NCI-H1105 treated with DMSO at 0.1 percent for 48 hours (cell line): ENCODE results near the gene FOXN1.
A peak's percentile ranks its signal among the peaks of the same experiment; 100 is the strongest.

ENCODE experiments used
- DNase-seq: peaks from one replicate; lab custom pipeline; 2025; lab: John Stamatoyannopoulos, UW

Gene FOXN1

DNA sequence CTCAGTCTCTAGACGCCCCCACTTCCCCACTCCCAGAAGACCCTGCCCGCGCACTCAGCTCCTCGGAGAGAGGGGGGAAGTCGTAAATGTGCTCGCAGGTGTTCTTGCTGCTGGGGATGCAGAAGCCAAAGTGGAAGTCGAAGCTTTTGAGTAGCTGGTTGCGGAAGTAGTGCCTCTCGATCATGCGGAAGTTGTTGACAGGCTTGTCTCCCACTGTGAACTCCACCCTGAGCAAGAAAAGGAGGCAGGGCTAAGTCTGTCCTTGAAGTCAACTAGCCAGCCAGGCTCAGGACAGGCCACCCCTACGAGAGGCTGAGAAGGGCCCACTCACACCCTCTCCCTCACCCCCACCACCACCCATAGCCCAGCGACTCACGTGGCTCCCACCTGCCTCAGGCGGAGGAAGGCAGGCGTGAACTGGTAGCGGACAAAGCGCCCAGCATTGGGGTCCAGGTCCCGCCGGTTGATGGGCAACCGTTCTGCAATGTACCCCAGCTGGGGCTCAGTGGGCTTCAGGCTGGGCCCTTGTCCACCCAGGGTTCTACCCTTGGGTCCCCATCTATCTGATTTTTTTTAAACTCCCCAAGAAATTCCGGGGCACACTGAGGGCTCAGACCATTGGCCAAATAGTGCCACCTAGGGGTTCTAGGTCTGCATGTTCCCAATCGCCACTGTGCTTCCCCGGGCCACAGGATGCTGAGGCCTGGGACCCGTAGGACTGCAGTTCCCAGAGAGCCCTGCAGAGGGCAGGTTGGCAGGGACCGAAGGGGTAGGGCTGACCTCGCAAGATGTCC is 41.7 kb downstream of the FOXN1 start:
- DNase-seq: peak; percentile 26

DNA sequence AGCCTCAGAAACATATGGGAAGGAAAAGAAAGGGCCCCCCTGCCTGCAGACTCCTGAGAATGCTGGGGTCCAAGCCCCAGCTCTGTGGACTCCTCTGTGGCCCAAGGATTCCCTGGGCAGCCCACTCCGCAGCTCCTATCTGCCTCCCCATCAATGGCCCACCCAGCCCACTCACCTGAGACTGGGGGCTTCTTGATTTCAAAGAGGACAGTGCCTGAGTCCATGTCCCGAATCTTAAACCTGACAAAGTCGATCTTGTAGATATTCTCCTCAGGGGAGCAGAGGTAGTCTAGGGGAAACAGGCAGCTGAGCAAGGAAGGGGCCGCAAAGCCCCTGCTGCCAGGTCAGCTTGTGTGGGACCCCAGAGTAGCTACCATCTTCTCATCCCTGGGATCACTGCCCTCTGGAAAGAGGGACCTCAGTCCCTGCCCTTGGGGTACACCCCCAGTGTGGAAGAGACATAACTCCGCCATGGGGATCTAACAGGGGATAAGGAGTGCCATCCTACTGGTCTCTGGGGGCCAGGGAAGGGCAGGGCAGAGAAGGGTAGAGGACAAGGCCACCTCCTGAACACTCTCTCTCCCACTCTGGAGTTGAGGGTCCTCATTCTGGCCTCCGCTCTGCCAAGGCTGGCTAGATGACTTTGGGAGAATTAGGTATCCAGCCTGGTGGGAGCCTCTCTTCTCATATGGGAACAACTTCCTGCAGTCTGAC is 42.4 kb downstream of the FOXN1 start:
- no peak for DNase-seq

DNA sequence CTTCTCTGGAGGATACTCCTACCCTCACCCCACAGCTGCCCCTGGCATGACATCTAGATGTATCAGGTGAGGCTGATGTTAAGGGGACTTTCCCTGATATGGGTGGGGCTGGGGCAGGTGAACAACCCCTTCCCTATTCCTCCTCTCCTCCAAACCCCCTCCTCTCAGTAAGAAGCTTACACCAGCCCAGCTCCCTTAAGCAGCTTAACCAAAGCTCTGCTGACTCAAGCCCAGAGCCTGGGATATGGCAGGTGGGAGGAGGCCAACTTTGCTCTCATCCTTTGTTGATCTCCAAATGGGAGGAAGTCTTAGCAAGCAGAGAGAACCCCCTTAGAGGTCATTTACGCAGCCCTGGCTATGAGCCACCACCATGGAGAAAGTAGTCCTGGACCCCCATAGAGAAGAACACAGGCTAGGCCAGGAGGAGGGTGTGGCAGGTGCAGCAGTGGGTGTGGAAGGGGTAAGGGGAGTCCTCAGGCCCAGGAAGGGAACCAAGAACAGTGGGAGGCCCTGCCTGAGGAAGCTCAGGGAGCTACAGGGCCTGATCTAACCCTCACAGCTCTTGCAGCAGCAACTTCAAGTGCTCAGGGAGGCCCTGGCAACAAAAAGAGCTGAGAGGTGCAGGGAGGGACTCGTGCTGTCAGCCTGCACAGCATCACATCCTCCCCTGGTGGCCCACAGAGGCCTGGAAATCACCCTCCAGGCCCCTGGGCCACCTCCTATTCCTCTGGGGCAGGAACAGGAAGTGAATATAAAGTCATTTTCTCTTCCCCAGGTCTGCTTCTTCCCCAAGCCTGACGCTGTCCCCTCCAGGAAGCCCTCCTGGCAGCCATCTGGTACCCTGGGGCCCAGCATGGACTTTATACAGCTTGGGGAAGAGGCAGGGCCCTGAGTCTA is 43.3 kb downstream of the FOXN1 start:
- no peak for DNase-seq

DNA sequence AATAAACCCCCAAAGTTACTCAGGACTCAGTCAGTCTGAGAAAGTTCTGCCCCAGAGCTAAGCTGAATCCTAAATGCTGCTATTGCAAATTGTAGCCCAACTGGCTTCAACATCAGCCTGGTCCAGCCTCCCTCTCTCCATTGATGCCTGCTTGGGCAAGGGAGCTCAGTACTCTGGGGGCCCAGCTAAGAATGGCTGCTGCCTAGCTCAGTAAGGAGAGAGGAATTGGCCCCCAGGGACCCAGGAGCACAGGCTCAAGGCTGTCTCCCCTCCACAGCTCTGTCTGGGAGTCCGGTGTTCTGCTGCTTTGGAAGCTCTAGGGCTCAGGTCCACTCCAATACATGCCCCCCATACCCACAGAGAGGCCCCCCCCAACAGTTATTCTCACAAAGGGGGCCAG is 44.7 kb downstream of the FOXN1 start:
- no peak for DNase-seq

DNA sequence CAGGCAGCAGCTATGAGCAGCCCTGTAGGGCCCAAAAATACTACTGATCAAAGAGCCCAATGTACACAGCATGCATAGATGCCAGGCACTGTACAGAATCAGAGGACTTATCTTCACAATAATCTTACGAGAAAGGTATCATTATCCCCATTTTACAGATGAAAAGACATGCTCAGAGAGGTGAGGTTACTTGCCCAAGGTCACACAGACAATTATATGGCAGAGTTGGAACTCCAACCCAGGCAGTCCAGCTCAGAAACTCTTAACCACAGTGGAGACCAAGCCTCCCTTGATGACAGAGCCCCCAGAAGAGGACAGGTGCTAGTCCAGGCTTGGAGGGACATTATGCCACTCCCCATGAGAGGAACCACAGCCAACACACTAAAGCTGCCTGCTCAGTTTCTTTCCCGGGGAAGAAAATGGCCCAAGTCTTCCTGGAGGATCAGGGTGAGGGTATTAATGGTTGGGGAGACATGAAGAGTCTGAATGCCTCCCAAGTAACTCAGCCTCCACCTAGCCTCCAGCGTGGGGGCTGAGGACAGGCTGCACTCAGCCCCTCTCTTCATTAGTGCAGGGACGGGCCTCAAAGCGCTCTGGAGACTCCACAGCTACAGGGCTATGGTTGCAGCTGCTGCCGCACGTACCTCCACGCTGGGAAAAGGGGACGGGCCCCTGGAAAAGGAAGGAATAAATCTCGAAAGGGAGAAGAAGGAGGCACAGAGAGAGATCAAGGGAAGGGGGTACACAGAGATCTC is 45.5 kb downstream of the FOXN1 start:
- DNase-seq: peak; percentile 8

DNA sequence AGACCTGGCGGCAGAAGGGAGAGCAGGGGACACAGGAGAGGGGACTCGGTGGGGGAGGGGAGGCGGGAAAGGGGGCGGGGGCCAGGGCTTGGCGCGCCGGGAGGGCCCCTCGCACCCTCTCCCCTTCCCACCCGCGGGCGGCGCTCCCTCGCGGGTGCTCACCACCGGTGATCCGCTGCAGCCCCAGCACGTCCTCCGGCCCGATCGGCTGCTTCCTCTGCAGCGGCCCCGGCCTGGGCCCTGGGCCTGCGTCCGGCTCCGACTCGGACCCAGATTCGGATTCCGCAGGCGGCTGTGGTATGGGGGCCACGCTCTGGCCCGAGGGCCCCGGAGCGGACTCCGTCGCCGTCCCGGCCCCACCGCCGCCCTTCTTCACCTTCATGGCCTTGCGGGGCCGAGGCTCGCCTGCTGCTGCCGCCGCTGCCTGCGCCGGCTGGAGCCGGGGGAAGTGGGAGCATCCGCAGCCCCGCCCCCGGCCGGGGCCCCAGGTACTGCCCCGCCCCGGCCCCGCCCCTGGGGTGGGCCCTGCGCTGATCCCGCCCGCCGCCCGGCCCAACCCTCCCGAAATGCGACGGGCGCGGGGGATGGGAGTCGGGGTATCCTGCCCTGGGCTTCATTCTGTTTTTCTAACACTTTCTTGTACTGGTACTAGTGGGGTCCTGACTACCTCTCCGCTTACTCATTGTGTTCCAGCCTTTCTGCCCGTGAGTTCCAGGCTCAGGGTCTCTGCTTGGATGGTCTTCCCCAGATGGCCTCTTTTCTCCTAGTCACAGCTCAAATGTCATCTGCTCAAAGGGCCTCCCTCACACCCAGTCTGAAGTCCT is 46.2 kb downstream of the FOXN1 start, which contains the start of gene UNC119:
TSS of gene UNC119 (minus strand) at position 449 of the 824 bp plus-strand sequence. CDS start at position 382, 67 bp downstream.
- DNase-seq: peak; percentile 61

DNA sequence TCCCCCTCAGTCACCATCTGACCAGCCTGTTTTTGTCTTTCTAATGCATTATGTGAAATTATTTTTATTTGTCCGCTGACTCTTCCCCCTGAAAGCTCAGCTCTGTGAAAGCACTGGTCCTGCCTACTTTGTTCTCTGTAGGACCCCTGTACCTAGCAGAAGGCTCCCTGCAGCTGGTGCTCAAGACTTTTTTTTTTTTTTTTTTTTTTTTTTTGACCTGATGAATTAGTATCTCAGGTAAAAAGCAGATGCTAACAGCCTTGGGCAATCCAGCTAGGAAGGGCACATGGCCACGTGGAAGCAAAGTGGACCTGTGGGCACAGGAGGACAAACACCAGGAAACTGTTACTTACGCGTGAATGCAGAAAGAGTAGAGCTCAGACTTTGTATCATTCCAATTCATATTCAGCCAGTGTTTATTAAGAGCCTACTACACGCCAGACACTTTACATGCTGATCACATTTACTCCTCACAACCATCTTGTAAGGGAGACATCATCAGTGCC is 46.9 kb downstream of the FOXN1 start:
- no peak for DNase-seq

DNA sequence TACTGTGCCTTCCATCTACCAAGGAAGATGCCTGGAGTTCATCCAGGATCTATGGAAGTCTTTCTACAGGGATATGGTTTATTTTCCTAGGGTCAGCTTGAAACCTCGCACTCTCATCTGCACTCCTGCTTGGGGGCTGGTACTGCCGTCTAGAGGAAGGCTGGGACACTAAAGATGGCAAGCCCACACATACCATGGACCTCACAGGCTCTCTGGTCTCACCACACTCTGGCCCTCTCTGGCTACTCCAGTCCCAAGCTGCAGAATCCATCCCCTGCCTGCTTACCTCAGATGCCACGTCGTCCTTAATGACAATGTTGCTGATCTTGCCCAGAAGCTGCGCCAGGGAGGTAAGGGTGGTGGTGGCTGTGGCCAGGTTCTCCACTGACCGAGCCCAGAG is 48.4 kb downstream of the FOXN1 start:
- no peak for DNase-seq

DNA sequence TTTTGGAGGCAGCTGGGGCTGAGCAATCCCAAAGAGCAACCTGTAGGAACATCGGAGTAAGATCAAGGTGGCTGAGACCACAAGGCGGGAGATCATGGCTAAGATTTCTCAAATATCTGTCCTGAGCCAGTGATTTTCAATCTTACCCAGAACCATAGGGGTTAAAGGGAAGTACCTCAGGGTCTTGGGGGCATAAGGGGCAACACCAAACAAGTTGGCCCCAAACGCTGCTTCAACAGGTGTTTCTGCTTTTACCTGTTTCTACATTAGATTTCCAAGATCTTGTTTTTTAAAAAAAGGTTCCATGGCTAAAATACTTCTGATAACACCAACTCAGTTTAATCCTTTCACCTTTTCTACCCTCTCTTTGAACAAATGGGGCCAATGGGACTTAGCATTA is 48.9 kb downstream of the FOXN1 start:
- DNase-seq: no peak

DNA sequence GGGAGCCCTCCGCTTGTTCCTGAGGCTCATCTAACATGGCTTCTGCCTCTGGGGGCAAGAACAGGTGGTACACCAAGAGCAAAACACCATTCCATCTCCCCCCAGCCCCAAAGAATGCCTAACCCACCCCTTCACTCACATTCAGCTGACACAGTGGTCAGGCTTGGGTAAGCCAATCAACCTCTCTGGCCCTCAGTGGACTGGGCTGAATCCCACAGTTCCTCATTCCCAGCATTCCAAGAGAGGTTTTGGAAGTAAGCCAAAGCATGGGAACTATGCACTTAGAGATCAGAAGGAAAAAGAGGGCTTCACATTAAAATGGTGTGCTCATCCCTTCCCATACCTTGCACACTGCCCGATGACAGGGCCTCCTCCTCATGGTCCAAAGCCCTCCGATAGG is 57.3 kb downstream of the FOXN1 start:
- no peak for DNase-seq

DNA sequence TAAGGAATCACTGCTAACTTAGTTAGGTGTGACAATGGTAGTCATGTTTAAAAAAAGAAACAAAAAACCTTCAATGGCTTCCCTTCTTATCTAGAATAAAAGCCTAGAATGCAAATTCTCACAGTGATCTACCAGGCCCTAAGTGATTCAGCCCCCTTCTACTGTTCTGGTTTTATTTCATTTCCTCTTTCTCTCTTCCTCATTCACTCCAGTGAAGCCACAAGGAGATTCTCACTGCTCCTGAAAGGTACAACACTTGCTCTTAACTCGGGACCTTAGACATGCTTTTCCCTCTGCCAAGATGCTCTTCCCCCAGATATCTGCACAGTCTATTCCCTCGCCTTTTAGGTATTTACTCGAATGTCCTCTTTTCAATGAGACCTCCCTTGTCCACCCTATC is 61.5 kb downstream of the FOXN1 start:
- no peak for DNase-seq

DNA sequence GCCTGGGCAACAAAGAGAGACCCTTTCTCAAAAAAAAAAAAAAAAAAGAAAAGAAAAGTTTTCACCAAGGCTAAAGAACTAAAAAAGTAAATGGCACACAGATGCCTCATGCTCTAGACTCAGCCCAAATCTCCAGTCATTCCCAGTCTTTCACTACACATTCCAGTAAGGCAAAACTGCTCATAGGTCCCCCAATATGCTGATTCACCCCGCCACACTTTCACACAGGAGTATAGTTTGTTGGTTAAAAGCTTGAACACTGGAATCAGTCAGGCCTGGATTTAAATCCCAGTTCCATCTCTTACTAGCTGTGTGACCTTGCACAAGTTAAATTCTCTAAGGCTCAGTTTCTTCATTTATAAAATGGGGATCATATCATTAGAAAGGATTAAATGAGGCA is 63.3 kb downstream of the FOXN1 start:
- no peak for DNase-seq

DNA sequence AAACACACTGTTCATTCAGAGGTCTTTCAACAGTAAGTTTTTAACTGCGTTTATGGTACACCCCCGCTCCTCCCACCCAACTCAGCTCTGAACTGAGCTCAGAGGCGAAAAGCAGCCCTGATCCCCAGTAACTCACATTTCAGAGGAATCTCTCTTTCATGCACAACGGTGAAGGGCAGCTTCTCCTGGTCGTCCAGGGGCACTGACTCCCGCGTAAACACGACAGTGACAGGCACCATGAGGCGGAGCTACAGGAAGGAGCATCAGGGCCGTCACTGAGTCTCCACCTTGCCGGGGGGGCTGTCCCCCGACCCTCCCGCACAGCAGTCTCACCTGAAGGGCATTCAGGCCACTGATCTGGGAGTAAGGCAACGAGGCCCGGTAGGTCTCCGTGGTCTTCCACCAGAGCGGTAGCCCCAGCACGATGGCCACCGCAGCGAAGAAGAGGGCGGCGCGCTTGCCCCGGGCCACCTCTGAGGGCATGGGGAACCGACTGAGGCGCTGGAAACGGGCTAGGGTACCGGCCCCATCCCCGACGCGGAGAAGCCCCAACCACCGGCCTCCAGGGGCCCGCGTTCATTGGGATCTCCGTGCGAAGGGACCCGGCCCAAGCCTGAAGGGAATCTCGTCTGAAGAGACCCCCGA is 64.7 kb downstream of the FOXN1 start:
- peak; percentile 67 for DNase-seq

DNA sequence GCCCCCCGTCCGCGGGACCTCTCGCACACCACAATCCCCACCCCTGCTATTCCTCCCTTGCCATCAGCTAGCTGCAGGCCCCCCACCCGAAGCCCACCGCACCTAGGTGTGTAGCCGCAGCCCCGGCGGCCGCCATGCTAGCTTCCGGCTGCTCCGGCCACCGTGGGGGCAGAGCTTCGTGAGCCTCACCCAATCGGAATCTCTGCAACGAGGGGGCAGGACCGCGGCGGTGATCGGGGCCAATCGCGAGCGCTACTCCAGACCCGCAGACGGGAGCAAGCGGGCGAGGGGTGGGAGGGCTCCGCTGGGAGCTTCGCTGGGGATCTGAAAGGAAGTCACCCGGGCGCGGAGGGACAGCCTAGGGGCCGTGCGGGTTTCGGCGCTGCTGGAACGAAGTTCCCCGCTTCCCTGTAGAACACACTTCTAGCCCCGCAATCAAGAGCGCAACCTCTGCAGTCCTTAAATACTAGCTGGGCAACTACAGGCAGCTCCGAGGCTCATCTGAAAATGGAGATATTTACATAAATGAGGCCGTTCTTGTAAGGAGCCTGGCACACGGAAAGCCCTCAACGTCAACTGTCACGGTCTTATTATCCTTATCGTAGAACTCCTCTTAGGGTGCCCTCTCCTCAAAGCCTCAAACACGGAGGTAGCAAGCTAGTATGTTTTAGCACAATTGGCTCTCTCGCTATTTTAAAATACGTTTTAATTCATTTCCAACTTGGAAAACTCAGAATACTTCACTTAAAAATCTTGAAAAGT is 65.4 kb downstream of the FOXN1 start, which contains the start of gene PIGS:
TSS of gene PIGS (minus strand) at position 164 of the 762 bp plus-strand sequence. CDS start at position 136, 28 bp downstream.
- DNase-seq: peak; percentile 86

DNA sequence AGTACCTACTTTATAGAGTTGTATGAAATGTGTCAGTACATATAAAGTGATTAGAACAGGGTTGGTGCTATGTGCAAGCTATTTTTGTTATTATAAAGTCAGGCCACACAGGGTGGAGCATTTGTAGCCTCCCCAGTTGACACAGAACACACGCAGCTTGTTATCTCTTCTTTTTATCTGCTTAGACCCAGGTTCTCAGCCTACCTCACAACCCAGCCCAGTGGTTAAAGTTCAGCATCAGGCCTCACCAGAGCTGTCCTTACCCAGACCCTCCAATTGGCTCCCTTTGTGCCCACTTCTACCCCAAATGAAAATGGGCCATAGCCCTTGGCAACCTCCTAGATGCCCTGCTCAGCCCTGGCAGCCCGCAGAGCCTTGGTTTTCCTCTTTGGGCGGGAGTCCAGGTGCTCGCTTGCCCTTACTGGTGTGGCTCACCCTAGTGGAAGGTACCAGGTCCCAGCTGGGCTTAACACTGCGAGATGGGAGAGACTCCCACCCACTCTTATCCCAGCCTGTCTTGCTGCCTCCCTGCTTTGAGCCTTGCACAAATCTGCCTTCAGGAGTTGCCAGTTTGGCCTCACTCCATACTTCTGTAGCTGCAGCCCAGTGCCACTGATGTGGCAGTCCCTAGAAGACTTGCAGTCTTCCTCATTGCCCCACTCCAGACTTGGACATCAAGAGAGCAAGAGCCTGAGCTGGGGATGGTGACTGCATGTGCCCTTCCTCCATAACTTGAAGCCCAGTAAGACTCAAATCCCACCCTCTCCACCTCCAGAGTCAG is 66.3 kb downstream of the FOXN1 start:
- DNase-seq: no peak

DNA sequence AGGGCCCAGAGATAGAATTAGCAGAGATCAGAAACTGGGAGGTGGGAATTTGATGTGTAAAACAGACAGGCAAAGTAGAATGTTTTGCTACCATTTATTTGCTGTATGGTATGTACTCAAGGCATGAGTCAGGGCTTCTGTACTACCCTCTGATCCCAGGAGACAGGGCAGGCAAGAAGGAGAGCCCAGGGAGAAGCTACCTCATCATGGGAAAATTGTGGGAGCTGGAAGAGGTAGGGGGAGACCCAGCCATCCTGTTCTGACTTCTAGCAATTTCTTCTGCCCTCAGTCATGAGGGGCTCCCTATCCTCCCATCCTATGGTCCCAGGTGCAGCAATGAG is 66.9 kb downstream of the FOXN1 start:
- no peak for DNase-seq

DNA sequence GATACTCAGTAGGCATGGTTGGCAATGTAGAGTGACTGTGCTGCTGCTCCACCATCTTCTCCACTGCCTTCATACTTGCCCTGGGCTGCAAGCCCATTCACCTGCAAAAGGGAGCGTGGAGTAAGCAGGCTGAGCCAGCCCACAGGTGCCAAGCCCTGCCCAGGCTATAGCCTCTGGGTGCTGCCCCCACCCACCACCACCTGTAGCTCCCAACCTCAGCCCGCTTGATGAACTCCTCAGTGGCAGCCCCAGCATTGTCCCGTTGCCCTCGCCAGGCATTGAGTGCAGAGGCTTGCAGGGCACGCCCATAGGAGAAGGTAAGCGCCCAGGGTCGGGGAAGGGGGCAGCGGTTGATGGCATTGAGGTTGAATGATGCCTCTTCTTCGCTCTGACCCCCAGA is 67.4 kb downstream of the FOXN1 start:
- DNase-seq: no peak

DNA sequence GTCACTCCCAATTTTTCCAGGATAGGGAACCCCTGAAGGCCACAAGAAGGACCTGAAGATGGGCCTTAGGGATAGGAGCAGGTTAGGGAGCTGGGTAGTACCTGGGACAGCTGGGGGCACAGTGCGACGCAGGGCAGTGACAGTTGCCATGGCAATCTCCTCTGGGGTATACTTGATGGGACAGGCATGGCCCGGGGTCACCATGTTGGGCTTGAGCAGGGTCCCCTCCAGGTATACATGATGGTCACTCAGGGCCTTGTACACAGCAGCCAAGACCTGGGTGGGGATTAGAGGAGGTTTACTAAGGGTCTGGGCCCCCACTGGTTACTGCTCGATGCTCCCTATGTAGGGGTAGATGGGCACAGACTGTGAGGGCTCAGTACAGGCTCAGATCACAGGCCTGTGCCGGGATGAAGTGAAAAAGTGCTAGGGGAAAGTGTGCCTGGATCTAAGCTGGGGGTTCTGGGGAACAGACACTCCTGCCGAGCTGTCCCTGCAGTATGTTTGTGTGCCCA is 67.9 kb downstream of the FOXN1 start:
- DNase-seq: no peak
